ENCODE data around the gene PGM1. TPM values are rescaled to one million over a fixed set of nuclear protein-coding genes. Genes with fewer than 3 reads are reported as not detected.
A peak's percentile ranks its signal among the peaks of the same experiment; 100 is the strongest.

The PGM1 gene
- total RNA-seq, 1 donor from 2014 or later = 49.8 TPM

GRCh38 chr1:63619558-63619957 is 26.3 kb downstream of the PGM1 start:
- intact Hi-C loops (cut with DNase I) = loop anchor here (10.0 kb wide), 2 partner anchors 505 to 625 kb away; no protein-coding TSS in a partner anchor
- H3K9me3 ChIP-seq = no peaks in the 10 kb centered on the region
- no peak overlapping the region for H3K4me3 ChIP-seq
- no peak for TF ChIP-seq CTCF (IDR thresholded peaks at IDR 0.05)
- no peaks in the 10 kb centered on the region for H3K27me3 ChIP-seq (ENCODE audit: low read depth)
- DNase-seq (no peak), ATAC-seq (no peak)
- no peak overlapping the region for H3K27ac ChIP-seq
- no peaks in the 10 kb centered on the region for H3K36me3 ChIP-seq
- peaks cover 28% of the 10 kb centered on the region for H3K4me1 ChIP-seq

- ATAC-seq = no peak
- peaks cover 32% of the 10 kb centered on the region for H3K4me1 ChIP-seq
- H3K9me3 ChIP-seq = no peaks in the 10 kb centered on the region
- intact Hi-C loops (cut with DNase I) = no loop called here
- no peak overlapping the region for H3K4me3 ChIP-seq
- H3K27ac ChIP-seq = no peak overlapping the region
- TF ChIP-seq CTCF (IDR thresholded peaks at IDR 0.05) = no peak
- no peak for DNase-seq
- no peaks in the 10 kb centered on the region for H3K36me3 ChIP-seq
- H3K27me3 ChIP-seq (ENCODE audit: low read depth) = no peaks in the 10 kb centered on the region
Observed at GRCh38 chr1:63620671-63621070, 27.5 kb downstream of the PGM1 start.

GRCh38 chr1:63621075-63621474 is 27.9 kb downstream of the PGM1 start:
- H3K27ac ChIP-seq = no peak overlapping the region
- intact Hi-C loops (cut with DNase I) = no loop called here
- TF ChIP-seq CTCF (IDR thresholded peaks at IDR 0.05) = no peak

GRCh38 chr1:63621698-63622097 is 28.5 kb downstream of the PGM1 start:
- DNase-seq = no peak
- H3K4me1 ChIP-seq = peaks cover 32% of the 10 kb centered on the region
- H3K9me3 ChIP-seq = no peaks in the 10 kb centered on the region
- no peaks in the 10 kb centered on the region for H3K36me3 ChIP-seq
- intact Hi-C loops (cut with DNase I) = no loop called here
- no peak overlapping the region for H3K27ac ChIP-seq
- ATAC-seq = peak; percentile 27 to 40
- no peak for TF ChIP-seq CTCF (IDR thresholded peaks at IDR 0.05)
- H3K4me3 ChIP-seq = no peak overlapping the region
- no peaks in the 10 kb centered on the region for H3K27me3 ChIP-seq (ENCODE audit: low read depth)

More at GRCh38 chr1:63621075-63621474, 27.9 kb downstream of the PGM1 start:
- Histone ChIP-seq H3K4me3 (no peak overlapping the region), H3K4me1 (peaks cover 32% of the 10 kb centered on the region), H3K9me3 (no peaks in the 10 kb centered on the region), H3K36me3 (no peaks in the 10 kb centered on the region), H3K27me3 (ENCODE audit: low read depth) (no peaks in the 10 kb centered on the region)
- no peak for ATAC-seq
- no peak for DNase-seq

- no peak overlapping the region for H3K4me3 ChIP-seq
- peaks cover 32% of the 10 kb centered on the region for H3K4me1 ChIP-seq
- no peak for TF ChIP-seq CTCF (IDR thresholded peaks at IDR 0.05)
- intact Hi-C loops (cut with DNase I) = no loop called here
- DNase-seq (no peak), ATAC-seq (no peak)
- H3K36me3 ChIP-seq = no peaks in the 10 kb centered on the region
- no peak overlapping the region for H3K27ac ChIP-seq
- no peaks in the 10 kb centered on the region for H3K27me3 ChIP-seq (ENCODE audit: low read depth)
- no peaks in the 10 kb centered on the region for H3K9me3 ChIP-seq
Observed at GRCh38 chr1:63622849-63623566, 29.8 kb downstream of the PGM1 start.
